Lower lobe of right lung (tissue), 2 donors: ENCODE measurements around the gene SMIM7. TPM values are rescaled to one million over a fixed set of nuclear protein-coding genes. Genes with fewer than 3 reads are reported as not detected.

Experiments used
- ATAC-seq, 2 donors: fragments of 200-7000 bp; cut with Tn5 transposase; one replicate each; pipeline ENCODE4 v1.9.1; 2020 to 2022; ENCODE audit warnings: mild to moderate bottlenecking in 2 of 2, moderate library complexity in 2 of 2
- DNase-seq: peaks from one replicate; pipeline ENCODE4 v3.0.0-alpha.2; 2020
- H3K27ac ChIP-seq: fragments of 200-600 bp; one replicate; pipeline ENCODE4 v1.8.0; 2022
- H3K27me3 ChIP-seq: fragments of 200-600 bp; one replicate; pipeline ENCODE4 v1.8.0; 2022; ENCODE audit warnings: low read depth
- H3K36me3 ChIP-seq: fragments of 200-600 bp; one replicate; pipeline ENCODE4 v1.8.0; 2022; ENCODE audit warnings: mild to moderate bottlenecking
- H3K4me1 ChIP-seq: fragments of 200-600 bp; one replicate; pipeline ENCODE4 v1.8.0; 2022
- H3K4me3 ChIP-seq: fragments of 200-600 bp; one replicate; pipeline ENCODE4 v1.8.0; 2022; ENCODE audit warnings: mild to moderate bottlenecking
- H3K9me3 ChIP-seq: fragments of 200-600 bp; one replicate; pipeline ENCODE4 v1.8.0; 2022
- intact Hi-C: fragments of 100-400 bp; cut with DNase I; formaldehyde crosslinking; loops from one replicate; pipeline ENCODE4 v1.11.0; 2022
- total RNA-seq: library from RNA; stranded (reverse); fragmentation: NEBNext Ultra II Directional; extraction: Animal tissue kit (Norgen Biotek cat#: 25700); gene quantifications from one replicate; pipeline ENCODE4 v1.2.1, GENCODE V29; 2021
- TF ChIP-seq, protein P1 (sequence below): fragments of 200-600 bp; IDR thresholded peaks from one replicate; pipeline ENCODE4 v1.8.0; 2022; ENCODE audit warnings: antibody characterized with exemption, mild to moderate bottlenecking
- donor health status: DM: no; HTN: yes; CAD: no; lungs with severe emphysema.

The SMIM7 gene
- total RNA-seq, 1 donor from 2014 or later, result 70.5 TPM

DNA sequence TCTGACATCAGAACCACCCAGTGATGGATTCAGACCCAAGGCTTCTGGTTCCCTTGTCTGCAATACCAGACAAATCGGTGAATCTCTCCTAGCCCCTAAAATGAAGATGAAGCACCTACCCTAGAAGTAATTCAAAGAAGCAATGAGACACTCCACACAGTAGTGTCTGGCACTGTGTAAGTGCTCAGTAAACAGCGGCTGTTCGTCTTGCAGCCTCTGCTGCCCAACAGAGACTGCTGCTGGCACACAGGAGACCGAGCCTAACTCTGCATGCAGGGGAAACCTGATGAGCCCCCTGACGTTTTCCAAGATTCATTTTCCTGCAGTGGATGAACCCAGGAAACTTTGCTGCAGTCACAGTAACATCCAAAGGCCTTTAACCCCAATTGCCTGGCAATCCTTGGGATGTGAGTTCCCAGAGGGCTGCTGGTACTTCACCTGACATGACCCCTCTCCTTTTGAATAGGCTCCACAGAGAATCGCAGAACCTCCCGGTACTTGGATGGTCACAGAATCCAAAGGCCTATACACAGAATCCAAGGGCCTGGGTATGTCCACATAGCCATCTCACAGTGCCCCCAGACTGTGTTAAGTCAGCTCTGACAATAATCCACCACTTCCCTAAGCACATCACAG lies 38.7 kb downstream of the SMIM7 start:
- Histone ChIP-seq H3K9me3 (no peaks in the 10 kb centered on the region), H3K4me1 (peaks cover 71% of the 10 kb centered on the region), H3K27ac (no peak overlapping the region), H3K4me3 (no peak overlapping the region), H3K36me3 (peaks cover 19% of the 10 kb centered on the region), H3K27me3 (no peaks in the 10 kb centered on the region)
- ATAC-seq (no peak), DNase-seq (no peak)
- TF ChIP-seq, protein P1, sequence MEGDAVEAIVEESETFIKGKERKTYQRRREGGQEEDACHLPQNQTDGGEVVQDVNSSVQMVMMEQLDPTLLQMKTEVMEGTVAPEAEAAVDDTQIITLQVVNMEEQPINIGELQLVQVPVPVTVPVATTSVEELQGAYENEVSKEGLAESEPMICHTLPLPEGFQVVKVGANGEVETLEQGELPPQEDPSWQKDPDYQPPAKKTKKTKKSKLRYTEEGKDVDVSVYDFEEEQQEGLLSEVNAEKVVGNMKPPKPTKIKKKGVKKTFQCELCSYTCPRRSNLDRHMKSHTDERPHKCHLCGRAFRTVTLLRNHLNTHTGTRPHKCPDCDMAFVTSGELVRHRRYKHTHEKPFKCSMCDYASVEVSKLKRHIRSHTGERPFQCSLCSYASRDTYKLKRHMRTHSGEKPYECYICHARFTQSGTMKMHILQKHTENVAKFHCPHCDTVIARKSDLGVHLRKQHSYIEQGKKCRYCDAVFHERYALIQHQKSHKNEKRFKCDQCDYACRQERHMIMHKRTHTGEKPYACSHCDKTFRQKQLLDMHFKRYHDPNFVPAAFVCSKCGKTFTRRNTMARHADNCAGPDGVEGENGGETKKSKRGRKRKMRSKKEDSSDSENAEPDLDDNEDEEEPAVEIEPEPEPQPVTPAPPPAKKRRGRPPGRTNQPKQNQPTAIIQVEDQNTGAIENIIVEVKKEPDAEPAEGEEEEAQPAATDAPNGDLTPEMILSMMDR, result no peak
- intact Hi-C loops, result no loop called here

DNA sequence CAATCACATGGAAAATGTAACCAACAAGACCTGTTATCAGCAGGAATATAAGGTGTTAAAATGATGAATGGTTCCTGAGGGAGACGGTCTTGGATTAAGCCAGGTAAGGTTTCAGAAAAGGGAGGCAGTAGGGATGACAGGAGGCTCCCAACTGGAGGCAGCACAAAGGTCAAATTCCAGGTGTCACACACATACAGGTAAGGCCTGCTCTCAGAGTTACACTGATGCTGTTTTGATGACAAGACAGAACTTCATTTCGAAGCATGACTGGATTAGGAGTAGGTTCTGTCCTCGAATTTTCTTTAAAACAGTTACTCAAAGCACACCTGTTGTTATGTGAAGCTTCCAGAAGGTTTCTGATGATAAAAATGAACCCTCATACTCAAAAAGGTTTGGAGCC lies 39.4 kb downstream of the SMIM7 start:
- Histone ChIP-seq H3K27me3 (no peaks in the 10 kb centered on the region), H3K36me3 (peaks cover 19% of the 10 kb centered on the region), H3K27ac (no peak overlapping the region), H3K4me3 (no peak overlapping the region), H3K9me3 (no peaks in the 10 kb centered on the region), H3K4me1 (peaks cover 64% of the 10 kb centered on the region)
- DNase-seq, result no peak
- TF ChIP-seq, protein P1, result no peak
- intact Hi-C loops, result no loop called here
- no peak for ATAC-seq

DNA sequence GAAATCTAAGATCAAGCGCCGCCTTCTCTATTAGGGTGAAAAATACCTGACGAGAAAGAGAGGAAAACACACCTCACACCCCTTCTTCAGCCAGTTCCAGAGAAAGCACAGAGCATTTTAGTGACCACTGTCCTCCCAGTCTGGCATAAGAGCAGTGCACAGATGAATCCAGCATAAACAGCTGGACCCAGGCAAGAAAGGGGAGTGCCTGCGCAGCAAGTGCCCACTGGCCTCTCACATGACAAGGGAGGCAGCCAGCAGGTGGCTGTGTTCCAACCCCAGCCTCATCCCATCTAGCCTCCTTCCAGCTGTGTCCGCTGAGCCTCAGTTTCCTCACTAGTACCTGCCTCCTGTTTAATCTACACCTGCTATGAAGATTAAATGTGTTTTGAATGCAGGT lies 39.9 kb downstream of the SMIM7 start:
- ATAC-seq, result no peak
- intact Hi-C loops, result no loop called here

DNA sequence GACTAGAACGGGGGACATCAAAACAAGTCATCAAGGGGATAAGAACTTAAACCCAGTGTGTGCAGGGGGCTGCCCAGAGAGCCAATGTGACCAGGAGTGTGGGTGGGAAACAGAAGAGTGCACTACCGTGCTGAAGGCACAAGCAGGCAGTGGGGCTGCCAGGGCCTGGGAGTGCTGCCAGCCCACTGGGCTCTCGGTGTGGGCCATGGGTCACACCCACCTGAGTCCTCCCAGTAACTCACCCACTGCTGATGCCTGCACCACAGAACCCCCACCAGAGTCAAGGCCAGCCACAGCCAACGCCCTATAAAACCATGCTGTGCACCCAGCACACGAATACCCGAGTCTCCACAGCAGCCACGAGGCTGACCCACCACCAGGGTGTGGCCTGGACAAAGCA lies 40.5 kb downstream of the SMIM7 start:
- peaks cover 16% of the 10 kb centered on the region for H3K36me3 ChIP-seq
- ATAC-seq (peak; percentile 55 to 61), DNase-seq (peak; percentile 52)
- intact Hi-C loops, result no loop called here
- H3K9me3 ChIP-seq, result no peaks in the 10 kb centered on the region
- no peak overlapping the region for H3K4me3 ChIP-seq
- TF ChIP-seq, protein P1, result no peak
- peaks cover 60% of the 10 kb centered on the region for H3K4me1 ChIP-seq
- H3K27ac ChIP-seq, result peak overlapping the region; percentile 28
- H3K27me3 ChIP-seq, result no peaks in the 10 kb centered on the region

More for the DNA sequence above, 39.9 kb downstream of the SMIM7 start:
- Histone ChIP-seq H3K36me3 (peaks cover 19% of the 10 kb centered on the region), H3K27ac (peak overlapping the region; percentile 28), H3K9me3 (no peaks in the 10 kb centered on the region), H3K27me3 (no peaks in the 10 kb centered on the region), H3K4me3 (no peak overlapping the region), H3K4me1 (peaks cover 60% of the 10 kb centered on the region)
- TF ChIP-seq, protein P1, result no peak
- DNase-seq, result no peak

DNA sequence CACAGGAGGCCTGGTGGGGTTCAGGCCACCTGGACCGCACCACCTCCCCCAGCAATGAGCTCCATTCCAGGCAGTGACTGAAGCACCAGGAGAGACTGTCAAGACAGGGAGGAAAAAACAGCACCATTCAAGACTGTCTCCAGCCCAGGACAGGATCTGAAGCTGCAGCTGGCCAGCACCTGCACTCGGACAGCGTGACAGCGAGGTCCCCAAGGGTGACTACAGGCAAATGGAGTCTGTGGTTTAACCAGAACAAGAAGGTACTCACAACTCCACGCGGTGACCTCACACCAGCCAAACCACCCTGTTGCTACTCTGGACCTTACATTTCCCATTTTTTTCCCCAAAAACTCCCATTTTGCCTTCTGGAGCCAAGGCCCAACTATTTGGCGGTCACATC lies 41.7 kb downstream of the SMIM7 start:
- intact Hi-C loops, result no loop called here
- H3K4me3 ChIP-seq, result no peak overlapping the region
- no peaks in the 10 kb centered on the region for H3K9me3 ChIP-seq
- H3K27me3 ChIP-seq, result no peaks in the 10 kb centered on the region
- no peak for ATAC-seq
- no peak for DNase-seq
- TF ChIP-seq, protein P1, result no peak
- no peak overlapping the region for H3K27ac ChIP-seq
- peaks cover 54% of the 10 kb centered on the region for H3K4me1 ChIP-seq
- peaks cover 5% of the 10 kb centered on the region for H3K36me3 ChIP-seq
